Caki2 (cell line): ENCODE results near the gene INSIG1. TPM values are rescaled to one million over a fixed set of nuclear protein-coding genes. Genes with fewer than 3 reads are reported as not detected.

Source experiments
- DNase-seq: peaks from one replicate; pipeline ENCODE4 v3.0.0-alpha.2; 2015; ENCODE audit warnings: low read depth
- in situ Hi-C: cut with HindIII; loops from 2 replicates; pipeline ENCODE4 v1.10.0; 2016; ENCODE audit warnings: low sequenced_read_pairs, low pct_unique_long_range_greater_than_20kb, mixed read lengths
- total RNA-seq: library from RNA; depleted of rRNA; stranded (reverse); fragments of >200 nt; shearing (Covaris generic); gene quantifications from 2 replicates; pipeline ENCODE4 v1.2.3, GENCODE V29; 2014; ENCODE audit warnings: low replicate concordance; rRNA removed

The INSIG1 gene
- total RNA-seq = 61.5 and 72.9 TPM in 2 replicates

DNA sequence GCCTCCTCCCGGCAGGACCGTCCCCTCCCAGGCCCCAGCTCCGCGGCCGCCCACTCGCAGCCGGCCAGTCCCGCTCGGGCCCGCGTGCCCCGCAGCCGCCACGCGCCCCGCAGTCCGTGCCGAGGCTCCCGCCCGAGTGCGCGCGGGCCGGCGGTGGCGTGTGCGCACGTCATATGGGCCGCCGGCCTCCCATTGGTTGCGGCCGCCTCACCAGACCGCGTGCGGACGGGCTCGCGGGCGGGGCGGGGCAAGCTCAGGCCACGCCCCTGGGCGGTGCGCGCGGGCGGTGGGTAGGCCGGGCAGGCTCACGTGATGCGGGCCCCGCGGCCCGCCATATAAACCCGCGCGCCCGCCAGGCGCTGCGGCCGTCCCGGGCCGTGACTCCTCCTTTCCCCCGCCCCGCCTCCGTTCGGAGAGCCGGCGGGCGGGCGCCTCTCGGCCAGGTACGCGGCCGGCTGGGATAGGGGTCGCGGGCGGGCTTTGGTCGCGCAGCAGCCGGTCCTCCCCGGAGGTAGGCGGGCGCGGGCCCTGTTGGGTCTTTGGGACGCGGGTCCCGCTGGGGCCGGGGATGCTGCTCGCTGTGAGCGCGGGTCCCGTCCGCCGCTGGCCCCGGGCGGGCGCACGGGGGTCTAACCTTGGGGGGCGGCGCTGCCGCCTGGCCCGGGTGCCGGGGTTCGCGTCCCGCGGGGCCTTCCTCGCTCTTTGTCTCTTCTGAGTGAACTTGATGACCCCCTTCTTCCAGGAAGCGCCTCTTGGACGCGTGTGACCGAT lies at the start of gene INSIG1:
Gene INSIG1, plus strand, starts transcription at position 362 of the 771 bp plus-strand sequence. Its CDS starts 408 bp downstream, at position 770.
- in situ Hi-C loops = no loop called here
- peak; percentile 92 for DNase-seq

DNA sequence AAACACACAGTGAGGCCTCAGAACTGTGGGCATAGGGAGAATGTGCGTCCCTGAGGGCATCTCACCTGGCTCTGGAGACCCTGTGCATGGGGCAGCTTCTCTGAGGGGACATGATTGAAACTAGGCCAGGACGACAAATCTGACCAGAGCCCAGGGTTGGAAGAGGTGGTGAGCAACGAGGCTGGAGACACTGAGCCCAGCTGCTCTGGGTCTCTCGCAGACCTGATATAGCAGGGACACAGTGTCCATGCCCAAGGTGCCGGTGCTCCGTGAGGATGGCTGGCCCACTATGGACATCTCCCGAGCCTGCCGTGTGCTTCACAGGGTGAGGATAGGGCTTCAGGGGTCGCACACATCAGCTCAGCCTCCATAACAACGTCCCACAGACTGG lies 49.3 kb upstream of the INSIG1 start:
- in situ Hi-C loops = no loop called here
- DNase-seq = no peak

GRCh38 chr7:155251831-155252230 lies 45.8 kb upstream of the INSIG1 start:
- in situ Hi-C loops = no loop called here
- DNase-seq = no peak

DNA sequence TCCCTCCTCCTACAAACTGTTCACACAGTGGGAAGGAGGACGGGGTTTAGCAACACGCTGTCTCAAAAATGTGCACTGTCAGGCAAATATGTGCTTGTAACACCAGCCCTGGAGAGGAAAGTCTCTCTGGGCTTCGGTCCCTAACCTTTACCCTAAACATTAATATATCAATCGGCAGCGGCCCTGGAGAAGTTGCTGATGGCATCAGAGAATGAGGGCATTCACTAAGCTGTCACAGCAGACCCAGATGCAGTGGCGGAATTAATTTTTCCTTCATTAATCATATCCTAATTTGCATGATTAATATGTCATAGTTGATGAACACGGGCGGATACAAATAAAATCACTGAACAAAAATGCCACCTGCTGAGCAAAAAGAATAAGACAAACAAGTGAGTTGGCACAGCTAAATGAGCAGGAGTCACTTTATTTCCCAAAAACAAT lies 45.2 kb upstream of the INSIG1 start:
- in situ Hi-C loops = no loop called here
- DNase-seq = no peak

DNA sequence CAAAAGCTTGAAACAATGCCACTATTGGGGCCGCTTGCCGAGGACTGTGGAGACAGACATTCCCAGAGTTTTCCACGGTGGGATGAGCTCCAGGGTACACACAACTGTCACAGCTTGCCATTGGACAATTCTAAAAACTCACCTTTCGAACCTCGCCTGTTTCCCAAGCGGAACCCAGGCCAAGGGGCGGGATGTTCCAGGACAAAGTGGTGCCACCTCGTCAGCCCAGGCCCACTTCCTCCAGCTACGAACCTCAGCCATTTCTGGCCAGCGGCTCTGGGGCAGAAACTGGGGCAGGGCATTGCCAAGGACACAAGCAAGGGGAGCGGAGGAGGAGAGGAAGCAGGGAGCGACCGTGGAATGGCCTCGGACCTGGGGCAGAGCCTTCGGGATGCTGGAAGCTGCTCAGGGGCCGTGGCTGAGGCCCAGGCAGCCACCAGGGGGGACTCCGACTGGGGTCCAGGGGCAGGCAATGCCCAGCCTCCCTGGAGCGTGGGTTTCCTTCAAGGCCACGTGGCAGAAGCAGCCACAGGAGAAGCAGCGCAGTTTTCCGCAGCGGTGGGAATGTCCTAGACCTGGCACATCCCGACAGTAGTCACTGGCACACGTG lies 44.7 kb upstream of the INSIG1 start:
- in situ Hi-C loops = no loop called here
- no peak for DNase-seq

DNA sequence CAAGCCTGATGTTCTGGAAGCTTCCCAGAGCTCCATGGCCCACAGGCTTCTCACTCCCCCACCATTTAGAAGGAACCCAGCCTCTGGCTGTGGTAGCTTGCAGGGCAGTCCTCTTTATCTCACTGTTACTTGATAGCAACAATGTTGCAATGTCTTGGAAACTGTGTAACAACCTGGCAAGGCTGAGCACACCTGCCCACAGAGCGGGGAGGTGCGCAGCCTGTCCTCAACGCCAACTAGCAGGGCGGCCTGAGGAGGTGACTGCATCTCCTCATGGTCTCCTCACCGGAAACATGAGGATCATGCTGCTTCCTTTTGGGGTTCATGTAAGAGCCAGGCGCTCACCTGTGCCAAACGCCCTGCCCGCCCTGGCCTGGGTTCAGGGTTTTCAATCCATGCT lies 43.7 kb upstream of the INSIG1 start:
- in situ Hi-C loops = no loop called here
- DNase-seq = no peak

GRCh38 chr7:155255071-155255470 lies 42.6 kb upstream of the INSIG1 start:
- DNase-seq = no peak
- in situ Hi-C loops = no loop called here

- no peak for DNase-seq
- in situ Hi-C loops = no loop called here
These were observed 42.1 kb upstream of the INSIG1 start for GRCh38 chr7:155255621-155256020.

DNA sequence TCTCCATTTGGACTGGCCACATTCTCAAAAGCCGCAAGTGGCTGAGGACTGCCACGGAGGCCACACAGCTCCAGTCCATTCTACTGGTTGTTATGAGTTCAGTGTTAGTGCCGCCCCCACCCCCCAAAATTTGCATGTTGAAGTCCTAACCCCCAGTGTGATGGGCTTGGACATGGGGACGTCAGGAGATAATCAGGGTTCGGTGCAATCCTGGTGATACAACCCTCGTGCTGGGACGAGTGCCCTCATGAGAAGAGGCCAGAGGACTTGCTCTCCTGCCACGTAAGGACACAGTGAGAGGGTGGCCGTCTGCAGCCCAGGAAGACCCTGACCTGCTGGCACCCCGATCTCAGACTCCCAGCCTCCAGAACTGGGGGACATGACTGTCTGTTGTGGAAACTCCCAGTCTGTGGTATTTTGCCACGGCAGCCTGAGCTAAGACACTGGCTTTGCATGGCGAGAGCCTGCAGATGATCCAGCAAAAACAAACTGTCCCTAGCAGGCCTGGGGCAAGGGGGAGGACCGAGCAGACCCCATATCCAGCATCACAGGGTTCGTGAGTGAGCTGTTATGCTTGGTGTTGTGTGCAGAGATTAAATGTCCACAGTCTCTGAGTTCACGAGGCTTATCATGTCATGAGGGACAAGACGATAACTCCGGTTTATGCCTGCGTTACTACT lies 41.5 kb upstream of the INSIG1 start:
- in situ Hi-C loops = no loop called here

DNA sequence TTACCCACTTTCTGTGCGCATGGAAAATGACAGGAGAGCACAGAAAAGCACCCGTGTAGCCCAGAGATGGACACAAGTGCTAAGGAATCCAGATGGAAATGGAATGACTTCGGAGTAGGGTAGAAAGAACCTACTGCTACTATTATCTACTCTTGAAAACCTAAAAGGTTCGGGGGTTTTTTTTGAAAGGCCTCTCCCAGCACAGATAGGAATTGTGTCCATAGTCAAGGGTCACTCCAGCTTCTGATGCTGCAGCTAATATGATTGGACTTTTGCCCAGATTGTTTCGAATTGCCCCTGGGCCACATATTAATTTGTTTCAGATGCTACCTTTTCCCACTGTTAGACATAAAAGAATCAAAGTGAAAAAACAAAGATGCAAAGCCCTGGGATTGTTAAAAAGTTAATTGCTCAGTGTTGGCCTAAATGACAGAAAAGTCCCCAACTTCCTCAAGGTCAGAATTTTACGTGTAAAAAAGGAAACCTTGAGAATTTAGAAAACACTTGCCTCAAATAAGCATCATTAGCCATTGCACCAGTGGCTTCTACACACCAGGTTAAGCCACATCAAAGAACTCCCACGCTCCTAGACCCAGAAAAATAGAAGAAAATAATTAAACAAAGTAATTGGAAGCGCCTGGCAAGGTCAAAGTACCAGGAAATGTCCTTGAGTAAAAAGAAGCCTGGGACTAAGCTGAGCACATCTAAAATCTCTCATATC lies 40.8 kb upstream of the INSIG1 start:
- no peak for DNase-seq
- in situ Hi-C loops = no loop called here

More for the DNA sequence above, 41.5 kb upstream of the INSIG1 start:
- no peak for DNase-seq

DNA sequence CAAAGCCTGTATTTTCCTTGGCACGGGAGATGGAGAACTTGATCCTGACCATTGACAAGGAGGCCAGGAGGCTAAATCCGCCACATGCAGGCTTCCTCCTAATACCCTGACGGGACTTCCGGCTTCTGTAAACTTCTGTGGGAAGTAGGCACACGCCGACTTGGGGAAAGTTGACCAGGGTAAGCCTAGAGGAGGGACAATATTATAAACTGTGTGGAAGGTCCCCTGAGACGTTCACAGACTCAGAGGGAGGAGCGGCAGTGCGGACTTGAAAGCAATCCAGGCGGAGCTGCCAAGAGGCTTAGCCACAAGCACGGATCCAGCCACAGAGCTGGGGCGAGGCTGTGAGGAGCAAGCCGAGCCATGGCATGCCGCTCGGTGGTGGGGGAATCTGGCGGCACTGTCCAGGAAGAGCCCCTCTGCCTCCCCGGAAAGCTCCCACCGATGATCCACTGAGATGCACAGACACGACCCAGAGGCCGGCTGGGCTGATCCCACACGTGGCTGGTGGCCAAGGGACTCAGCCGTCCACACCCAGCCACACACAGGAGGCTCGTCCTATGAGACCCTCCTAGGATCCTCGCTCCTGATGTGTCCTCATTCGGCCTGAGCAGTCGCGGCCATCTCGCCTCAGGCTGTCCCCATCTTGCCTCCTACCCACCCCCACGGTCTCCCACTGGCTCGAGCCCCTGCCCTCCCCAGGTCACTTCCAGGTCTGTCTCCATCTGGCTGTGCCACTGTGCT lies 40.0 kb upstream of the INSIG1 start:
- in situ Hi-C loops = no loop called here

GRCh38 chr7:155258226-155258560 lies 39.5 kb upstream of the INSIG1 start:
- in situ Hi-C loops = no loop called here
- DNase-seq = no peak

More for the DNA sequence above, 40.0 kb upstream of the INSIG1 start:
- no peak for DNase-seq

GRCh38 chr7:155259866-155260497 lies 37.7 kb upstream of the INSIG1 start:
- DNase-seq = no peak
- in situ Hi-C loops = no loop called here

DNA sequence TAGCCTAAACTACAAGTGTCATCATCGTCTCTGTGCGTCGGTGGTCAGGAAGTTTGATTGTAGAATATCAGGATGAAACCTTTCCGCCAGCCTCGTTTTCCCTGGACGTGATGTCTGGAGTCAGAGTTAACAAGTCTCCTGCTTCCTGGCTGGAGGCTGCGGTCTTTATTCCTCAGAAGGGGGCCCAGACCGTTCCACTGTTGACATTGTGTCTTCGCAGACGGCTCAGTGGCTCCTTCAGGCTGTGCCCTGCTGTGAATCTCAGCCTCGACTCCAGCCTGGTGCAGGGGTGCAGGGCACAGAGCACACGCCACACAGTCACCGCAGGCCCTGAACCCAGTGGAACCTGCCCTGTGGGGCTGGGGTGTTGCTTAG lies 37.2 kb upstream of the INSIG1 start:
- DNase-seq = no peak
- in situ Hi-C loops = no loop called here

DNA sequence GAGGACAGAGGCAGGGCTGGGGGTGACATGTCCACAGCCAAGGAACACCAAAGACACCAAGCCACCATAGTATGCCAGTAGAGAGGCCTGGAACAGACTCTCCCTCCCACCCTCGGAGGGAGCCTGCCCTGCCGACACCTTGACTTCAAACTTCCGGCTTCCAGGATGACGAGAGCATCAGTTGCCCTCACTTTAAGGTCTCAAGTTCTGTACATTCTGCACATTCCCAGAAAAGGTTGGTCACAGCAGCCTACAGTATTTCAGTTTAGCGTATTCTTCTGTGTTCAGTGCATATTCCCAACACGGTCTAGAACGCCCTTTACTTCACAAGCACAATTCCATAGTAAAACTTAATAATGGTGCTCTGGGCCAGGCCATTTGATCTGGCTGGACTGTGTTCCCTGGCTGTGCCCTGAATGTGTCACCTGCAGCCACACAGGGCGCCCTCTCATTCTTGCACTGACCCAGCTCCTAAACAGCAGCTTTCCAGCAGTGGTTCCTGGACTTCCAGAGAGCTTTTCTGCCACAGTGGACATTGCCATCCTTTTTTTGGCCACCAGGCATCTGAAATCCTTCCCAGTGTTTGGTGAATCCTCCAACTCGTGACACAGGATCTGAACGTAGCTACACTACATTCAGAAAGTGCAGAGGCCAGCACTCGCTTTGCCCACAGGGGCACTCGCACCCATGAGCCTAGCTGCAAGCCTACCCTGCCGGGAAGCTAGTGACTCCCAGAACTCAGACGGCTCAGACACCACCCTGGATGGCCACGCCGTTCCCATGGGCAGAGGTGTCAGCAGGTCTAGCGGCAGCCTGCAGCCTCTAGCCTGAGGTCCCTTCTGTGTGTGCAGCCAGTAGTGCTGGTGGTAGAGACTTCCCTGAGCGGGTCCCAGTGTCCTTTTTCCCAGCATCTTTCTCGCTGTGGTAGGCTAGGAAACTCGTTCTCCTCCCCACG lies 36.4 kb upstream of the INSIG1 start:
- no peak for DNase-seq
- in situ Hi-C loops = no loop called here

- no peak for DNase-seq
- in situ Hi-C loops = no loop called here
These were observed 35.6 kb upstream of the INSIG1 start for GRCh38 chr7:155262031-155262430.

- in situ Hi-C loops = no loop called here
- no peak for DNase-seq
These were observed 34.6 kb upstream of the INSIG1 start for GRCh38 chr7:155263051-155263450.
